HCT116 (cell line): Measurements from ENCODE around the gene NABP1.

Experiments
- CEBPB ChIP-seq: IDR thresholded peaks from 2 replicates; pipeline ENCODE4 v1.6.1; 2012; ENCODE audit warnings: low read depth
- CTCF ChIP-seq, 3 experiments: fragments of 200-600 bp in 1 of 3; sonication (generic) in 1 of 3; IDR thresholded peaks in 2 of 3; conservative IDR thresholded peaks in 1 of 3; 2 replicates each; pipeline ENCODE4 v1.5.1; 2012 to 2017; ENCODE audit warnings: low read depth in 2 of 3, low read length in 2 of 3, antibody characterized with exemption in 1 of 3, borderline replicate concordance in 1 of 3, control low read depth in 1 of 3, mild to moderate bottlenecking in 1 of 3, mixed read lengths in 1 of 3, mixed run types in 1 of 3, moderate library complexity in 1 of 3; ENCODE audit not compliant: insufficient read depth in 1 of 3
- EZH2 ChIP-seq: fragments of 200-600 bp; sonication (generic); IDR thresholded peaks from 2 replicates; pipeline ENCODE4 v1.6.1; 2017; ENCODE audit warnings: antibody characterized with exemption, mixed run types
- FOSL1 ChIP-seq: IDR thresholded peaks from 2 replicates; pipeline ENCODE4 v1.6.1; 2012; ENCODE audit warnings: low read depth
- POLR2A ChIP-seq: IDR thresholded peaks from 2 replicates; pipeline ENCODE4 v1.7.0; 2011; ENCODE audit warnings: borderline replicate concordance; ENCODE audit not compliant: insufficient read depth, insufficient read length; ENCODE audit errors: extremely low read depth
- POLR2AphosphoS5 ChIP-seq: IDR thresholded peaks from 2 replicates; pipeline ENCODE4 v1.6.1; 2011; ENCODE audit warnings: mild to moderate bottlenecking, low read depth, low read length, moderate library complexity
- SIN3A ChIP-seq: IDR thresholded peaks from 2 replicates; pipeline ENCODE4 v1.6.1; 2012; ENCODE audit warnings: low read depth
- YY1 ChIP-seq: IDR thresholded peaks from 2 replicates; pipeline ENCODE4 v1.6.1; 2011; ENCODE audit warnings: low read length, low read depth, moderate library complexity, mild to moderate bottlenecking; ENCODE audit not compliant: insufficient replicate concordance; ENCODE audit errors: extremely low read depth

- TF ChIP-seq CTCF (IDR thresholded peaks at IDR 0.05 in 2 of 3, conservative IDR thresholded peaks at IDR 0.05 in 1 of 3; ENCODE audit: borderline replicate concordance in 1 of 3, insufficient read depth in 1 of 3, low read depth in 2 of 3, low read length in 2 of 3) (no peak), POLR2A (no peak), CEBPB (no peak), EZH2 (no peak), YY1 (no peak), SIN3A (no peak), POLR2AphosphoS5 (no peak), FOSL1 (no peak)
Observed at GRCh38 chr2:191635333-191636234, 42.4 kb upstream of the NABP1 start.
